RCC 7860 (cell line): ENCODE data around the gene GIMAP1.

Experiments used
- DNase-seq: peaks from one replicate; pipeline ENCODE4 v3.0.0-alpha.2; 2015; ENCODE audit warnings: low spot score
- FAIRE-seq: peaks from 2 replicates; lab custom pipeline; 2012; peaks lifted over from hg19 to GRCh38; lab: Jason Lieb, UNC

Gene GIMAP1

DNA sequence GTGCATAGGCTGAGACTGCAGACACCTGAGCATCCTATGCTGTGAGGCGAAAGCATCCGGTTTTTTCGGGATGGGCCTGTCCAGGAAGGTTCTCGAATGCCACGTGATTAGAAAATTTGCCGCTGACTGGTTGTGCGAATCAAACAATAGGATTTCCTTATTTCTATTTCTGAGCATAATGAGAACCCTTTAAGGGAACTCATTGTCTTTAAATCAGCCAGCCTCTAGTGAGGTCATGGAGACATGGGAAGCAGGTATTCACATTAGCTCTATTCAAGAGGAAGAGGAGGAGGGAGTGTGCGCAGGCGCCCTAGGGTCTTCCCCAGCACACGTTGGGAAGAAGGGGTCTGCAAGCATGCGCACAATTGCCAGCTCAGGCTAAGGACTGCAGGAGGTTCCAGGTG is 5.6 kb downstream of the GIMAP1 start:
- no peak for FAIRE-seq
- no peak for DNase-seq

DNA sequence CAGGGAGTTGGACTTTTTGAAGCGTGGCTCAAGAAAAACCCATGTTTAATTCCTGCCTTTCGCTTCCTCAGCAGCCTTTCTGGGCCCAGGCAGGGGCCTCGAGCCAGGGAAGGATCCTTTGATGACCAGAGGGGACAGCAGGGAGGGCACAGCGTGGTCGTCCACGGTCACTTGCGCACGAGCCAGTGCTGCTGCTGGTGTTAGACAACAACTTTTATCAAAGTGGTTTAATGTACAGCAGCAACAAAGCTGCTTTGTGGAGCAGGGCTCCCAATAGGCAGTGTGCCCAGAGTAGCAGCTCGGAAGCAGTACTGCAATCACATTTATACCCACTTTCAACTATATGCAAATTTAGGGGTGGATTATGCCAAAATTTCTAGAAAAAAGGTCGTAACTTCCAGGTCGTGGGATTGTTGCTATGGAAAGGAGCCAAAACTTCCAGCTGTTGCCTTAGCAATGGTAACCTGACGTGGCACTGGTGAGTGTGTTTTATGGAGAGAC is 6.1 kb downstream of the GIMAP1 start:
- FAIRE-seq (no peak), DNase-seq (no peak)

DNA sequence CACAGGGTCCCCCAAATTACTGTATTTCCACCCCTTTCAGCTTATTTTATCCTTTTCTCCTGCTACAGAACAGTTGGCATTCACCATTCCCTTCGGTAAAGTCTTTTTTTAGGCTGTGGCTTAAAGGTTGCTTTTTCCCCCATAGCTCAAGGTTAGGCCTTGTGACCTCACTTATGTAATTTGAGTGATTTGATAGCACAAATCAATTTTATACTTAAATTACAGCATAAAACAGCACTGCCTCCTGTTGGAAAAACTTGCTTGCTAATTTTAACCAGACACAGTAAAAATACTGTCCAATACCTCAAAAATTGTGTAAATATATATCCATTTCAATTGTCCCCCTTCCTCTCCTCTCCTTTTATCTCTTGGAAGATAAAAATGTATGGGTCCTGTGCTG is 7.1 kb downstream of the GIMAP1 start:
- DNase-seq, result no peak
- FAIRE-seq, result no peak

DNA sequence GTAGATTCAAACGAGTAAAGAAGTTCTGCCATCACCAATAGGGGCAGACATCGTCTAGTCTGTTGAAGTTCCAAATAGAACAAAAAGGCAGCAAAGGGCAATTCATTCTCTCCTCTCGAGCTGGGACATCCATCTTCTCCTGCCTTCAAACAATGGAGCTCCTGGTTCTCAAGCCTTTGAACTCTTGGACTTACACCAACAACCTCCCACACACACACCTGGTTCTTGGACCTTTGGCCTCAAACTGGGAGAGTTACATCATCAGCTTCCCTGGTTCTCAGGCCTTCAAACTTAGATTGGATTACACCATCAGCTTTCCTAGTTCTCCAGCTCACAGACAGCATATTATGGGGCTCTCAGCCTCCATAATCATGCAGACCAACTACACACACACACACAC is 11.0 kb downstream of the GIMAP1 start:
- DNase-seq, result no peak
- FAIRE-seq, result no peak

DNA sequence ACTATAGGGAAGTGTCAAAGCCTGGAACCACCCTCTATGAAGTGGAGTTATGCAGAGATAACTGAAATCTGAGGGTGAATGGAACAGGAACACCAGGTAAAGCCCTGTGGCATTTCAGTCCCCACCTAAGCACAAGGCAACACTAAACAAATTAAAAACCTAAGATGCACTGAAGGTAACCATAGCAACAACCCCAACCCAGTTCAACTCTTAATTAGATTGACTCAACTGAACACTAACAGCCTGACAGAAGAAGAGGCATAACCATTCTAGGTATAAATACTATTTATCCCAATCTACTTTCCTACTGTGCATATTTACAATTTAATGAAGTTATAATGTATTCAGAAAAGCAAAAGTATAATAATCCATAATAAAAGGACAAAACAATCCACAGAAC is 11.6 kb downstream of the GIMAP1 start:
- DNase-seq (no peak), FAIRE-seq (no peak)

DNA sequence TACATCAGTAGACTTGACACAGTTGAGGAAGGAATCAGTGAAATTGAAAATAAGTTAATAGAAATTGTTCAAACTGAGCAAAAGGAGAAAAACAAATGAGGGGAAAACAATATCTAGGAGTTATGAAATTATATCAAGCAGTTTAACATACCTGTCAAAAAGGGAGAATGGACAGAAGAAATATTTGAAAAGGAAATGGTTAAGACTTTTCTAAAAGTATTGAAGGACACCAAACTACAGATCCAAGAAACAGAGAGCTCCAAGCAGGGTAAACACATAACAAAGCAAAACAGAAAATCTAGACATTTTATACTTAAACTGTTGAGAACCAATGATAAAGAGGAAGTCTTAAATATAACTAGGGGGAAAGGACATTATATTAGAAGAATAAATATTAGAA is 12.2 kb downstream of the GIMAP1 start:
- DNase-seq, result no peak
- no peak for FAIRE-seq

DNA sequence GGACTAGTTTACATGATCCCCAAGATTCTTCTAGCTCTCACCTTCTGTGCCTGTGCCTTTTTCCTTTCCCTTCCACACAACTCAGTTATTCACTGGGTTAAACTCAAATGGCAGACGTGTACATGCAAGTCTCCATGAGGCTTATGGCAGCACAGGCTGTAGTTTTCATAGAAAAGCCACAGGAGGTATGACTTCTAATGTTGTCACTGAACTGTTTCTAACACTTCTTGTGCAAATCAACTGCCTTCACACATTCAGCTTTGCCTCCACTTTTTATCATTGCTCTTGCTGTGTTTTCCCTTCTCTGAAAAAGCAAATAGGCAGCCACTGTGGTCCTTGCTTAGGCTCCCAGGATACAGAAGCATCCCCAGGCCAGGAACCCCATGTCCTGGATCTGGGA is 15.5 kb downstream of the GIMAP1 start:
- DNase-seq (no peak), FAIRE-seq (no peak)

DNA sequence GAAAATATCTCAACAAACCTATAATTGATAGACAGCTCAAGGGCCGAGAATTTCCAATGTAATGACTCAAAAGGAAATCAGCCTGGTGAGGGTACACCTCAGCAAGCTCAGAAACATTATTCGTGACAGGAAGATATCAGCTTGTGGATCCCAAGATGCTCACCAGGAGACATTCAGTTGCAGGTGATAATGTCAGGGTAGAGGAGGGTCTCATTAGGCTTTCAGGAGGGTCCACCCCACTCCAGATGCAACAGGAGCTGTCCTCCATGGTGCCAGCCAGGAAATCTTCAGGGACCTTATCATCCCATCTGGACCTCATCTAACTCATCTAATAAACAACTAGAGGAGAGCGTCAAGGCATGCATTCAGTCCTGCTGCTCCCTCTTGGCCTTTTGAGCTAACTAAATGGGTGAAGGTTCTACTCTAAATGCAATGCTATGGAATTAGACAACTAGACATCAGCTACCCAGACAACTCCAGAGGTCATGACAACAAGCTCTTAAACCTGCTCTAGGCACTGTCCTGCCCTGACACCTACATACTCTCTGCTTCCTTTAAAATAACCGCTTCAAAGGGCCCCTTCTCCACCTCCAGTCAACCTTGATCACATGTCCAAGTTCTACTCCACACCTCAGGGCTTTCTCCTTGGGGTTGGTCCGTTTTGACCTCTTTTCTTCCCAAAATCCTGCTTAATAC is 16.5 kb downstream of the GIMAP1 start:
- no peak for FAIRE-seq
- DNase-seq, result no peak

DNA sequence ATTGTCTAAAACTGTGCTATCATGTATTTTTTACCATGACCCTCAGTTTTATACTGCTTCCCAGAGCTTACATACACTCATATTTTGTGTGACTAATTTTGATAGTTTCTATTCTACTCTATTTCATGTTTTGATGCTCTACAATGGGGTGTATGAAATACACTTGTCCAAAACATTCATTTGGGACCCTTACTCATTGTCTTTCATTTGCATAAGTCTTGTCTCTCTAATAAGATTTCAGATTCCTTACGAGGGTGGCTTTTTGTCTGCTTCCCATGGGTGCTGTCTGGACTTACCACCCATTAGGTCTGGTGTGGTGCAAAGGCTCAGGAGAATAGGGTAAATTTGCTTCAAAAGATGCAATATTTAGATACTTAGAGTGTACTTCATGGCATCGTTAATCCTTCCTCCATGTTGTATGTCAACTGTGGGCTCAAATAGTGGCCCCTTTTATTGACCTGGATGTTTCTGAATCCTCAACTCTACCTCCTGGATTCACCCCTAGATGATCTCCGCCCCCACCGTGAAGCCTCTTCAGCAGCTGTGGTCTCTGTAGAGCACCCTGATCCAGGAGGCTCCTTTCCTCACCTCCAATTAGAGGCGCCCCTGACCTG is 17.2 kb downstream of the GIMAP1 start:
- FAIRE-seq (no peak), DNase-seq (no peak)

DNA sequence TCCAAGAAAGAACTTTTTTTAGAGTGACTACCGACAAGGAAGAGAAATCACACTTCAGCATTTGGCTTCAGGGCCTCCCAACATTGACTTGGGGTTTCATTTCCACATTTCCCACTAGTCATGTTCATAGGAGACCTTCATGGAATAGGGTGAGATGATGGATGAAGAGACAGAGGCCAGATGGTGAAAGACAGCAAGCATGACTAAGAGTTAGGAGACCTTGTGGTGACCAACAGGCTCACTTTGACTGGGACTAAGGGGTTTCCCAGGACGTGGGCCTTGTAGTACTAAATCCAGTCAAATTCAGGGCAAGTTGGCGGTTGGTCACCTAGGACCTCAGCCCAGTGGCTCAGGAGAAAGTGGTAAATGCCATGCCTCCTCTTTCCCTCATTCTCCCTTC is 17.8 kb downstream of the GIMAP1 start:
- DNase-seq (no peak), FAIRE-seq (no peak)

DNA sequence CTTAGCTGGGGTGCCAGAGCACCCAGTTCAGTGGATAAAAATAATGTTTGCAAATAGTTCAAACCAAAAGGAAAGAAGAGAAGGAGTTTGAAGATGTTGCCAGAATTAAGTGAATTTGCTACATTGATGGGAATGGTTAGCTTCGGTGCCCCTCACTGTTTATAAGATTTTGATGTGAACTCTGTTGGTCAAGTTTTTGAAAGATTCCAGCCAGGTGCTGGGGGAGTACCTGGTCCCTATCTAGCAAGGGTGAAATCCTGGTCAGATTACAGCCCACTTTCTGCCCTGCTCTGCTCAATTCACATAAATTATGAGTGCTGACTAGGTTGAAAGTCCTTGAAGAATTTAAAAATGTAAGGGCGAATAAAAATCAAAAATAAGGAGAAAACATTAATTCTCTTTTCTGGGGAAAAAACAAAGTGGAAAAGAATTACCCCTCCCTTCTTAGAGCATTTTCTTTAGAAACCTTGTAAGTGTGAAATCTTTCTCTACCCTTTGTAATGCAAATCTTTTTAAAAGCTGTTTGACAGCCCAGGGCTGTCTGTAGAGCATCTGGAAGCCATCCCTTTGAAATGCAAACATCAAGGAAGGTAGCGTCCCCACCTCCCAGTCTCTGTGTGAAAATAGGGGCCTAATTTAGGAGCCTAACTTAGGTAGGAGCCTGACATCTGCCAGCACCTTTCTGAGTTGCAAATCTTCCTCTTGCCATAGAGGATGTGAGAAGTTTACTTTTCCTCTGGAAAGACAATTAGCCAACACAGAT is 19.4 kb downstream of the GIMAP1 start:
- FAIRE-seq, result no peak
- no peak for DNase-seq

DNA sequence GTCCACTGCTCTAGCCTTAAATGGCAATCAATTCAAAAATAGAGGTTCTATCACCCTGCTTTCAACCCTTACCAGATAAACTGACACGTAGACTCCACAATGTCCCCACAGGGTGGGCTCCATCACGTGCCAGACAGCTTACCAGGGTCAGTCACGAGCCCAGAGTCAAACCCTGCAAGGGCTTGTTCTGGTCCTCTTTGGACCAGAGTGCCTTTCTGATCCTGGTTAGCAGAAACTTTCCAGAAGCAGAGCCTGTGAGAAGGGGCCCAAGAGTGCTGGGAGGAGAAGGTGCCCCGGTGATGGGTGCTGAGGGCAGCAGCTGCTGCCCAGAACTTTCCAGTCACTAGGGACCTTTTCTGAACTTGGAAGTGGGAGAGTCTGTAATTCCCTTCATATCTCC is 20.5 kb downstream of the GIMAP1 start:
- DNase-seq (no peak), FAIRE-seq (no peak)

DNA sequence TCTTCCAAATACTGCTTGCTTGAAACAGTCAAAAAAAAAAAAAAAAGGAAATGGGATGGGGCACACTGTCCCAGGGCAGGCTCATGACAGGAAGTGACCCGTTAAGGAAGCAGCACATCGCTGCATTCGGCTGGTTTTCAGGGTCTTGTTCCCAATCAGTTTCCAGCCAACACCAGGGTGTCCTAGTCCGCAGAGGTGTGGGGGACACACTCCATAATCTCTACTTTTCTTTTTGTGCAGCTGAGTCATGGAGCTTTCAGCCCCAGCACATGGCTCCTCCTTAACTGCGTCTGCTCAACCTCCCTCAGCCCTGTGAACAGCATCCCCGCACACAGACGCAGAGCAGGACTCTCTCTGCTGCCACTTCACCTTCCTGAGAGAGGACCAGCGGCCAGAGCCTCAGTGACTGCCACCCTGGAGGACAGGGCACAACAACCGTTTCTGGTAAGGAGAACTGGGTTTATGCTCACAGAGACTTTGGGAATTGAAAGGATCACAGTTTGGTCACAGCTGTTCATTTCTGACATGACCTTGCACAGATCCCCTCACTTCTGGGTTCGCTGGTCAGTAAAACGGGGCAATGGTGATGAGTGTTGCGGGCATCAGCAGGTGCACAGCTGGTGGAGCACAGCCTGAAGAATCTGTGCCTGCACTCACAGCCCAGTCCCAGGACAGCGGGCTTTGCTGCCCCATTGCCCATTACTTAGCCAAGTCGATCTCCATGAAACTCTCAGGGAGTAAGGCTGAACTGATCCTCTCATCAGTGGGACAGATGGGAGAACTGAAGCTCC is 21.0 kb downstream of the GIMAP1 start, which contains the start of gene GIMAP5:
GIMAP5 (plus strand) TSS at position 154 of the 791 bp plus-strand sequence. CDS start 3,467 bp downstream, outside the sequence.
- DNase-seq (no peak), FAIRE-seq (no peak)

DNA sequence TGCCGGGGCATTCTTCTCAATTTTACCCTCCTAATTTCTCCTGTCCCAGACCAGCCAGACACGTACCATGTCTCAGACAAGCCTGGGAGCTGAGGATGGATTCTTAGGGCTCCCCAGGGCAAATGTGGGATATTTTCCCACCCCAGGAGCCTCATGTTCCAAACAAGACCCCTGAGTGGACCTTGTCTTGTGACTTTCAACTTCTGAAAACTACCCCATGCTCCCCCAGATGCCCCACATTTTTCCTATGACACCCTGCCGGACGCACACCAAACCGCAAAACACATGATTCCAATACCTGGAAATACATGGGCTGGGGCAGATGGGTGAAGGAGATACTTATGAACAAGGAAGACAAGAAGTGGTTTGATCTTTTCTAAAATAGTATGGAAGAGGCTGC is 21.7 kb downstream of the GIMAP1 start:
- no peak for DNase-seq
- FAIRE-seq, result no peak

DNA sequence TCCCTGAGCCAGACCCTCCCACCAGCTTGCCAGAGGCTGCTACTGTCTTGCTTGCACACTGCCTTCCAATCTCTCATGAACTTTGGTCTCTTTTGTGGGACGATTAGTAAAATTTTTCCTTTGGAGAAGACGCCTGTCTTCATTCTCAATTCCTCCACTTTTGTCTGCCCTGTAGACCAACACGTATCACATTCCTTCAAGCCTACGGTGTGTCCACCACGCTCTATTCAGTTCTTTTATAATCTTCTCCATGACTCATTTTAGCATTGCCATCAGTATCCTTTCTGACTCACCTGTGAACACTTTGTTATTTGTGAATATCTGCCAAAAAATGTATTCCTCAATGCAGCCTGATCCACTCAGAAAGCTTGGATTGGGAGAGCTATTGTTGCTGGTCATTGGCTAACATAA is 22.2 kb downstream of the GIMAP1 start:
- no peak for FAIRE-seq

DNA sequence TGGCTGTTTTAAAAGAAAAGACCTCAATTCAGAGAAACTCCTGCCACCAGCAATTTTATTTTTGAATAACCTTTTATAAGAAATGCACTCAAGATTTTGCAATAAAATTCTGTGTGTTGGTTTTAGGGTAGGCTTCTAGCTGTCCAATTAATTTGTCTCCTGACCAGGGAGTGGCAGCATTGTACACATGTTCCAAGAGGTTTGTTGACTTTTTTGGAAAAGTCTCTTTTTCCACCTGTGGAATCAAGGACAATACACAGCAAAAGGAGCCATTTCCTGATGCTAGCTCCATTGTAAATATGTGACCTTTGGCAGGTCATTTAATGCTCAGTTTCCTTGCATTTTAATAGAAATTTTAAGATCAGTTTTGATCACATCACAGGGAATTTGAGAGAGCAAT is 22.6 kb downstream of the GIMAP1 start:
- no peak for FAIRE-seq

More for the DNA sequence above, 22.2 kb downstream of the GIMAP1 start:
- peak; percentile 40 for DNase-seq

DNA sequence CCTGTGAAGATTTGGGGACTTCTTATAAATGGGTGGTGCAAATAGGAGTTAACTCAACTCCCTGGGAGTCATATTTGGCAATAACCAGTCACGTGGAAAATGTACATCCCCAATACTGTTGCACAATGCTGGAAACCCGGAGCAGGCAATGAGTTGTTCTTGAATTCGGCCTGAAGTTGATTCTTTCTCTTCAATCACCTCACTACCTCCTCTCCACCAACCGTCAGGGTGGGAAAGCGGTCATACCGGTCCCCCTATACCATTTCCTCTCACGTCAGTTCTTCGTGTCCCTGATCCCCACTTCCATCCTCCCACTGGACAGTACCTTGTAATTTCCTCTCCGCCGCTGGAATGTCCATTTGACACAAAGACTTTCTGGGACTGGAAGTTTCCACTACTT is 23.6 kb downstream of the GIMAP1 start:
- DNase-seq (no peak), FAIRE-seq (no peak)

More for the DNA sequence above, 22.6 kb downstream of the GIMAP1 start:
- no peak for DNase-seq

DNA sequence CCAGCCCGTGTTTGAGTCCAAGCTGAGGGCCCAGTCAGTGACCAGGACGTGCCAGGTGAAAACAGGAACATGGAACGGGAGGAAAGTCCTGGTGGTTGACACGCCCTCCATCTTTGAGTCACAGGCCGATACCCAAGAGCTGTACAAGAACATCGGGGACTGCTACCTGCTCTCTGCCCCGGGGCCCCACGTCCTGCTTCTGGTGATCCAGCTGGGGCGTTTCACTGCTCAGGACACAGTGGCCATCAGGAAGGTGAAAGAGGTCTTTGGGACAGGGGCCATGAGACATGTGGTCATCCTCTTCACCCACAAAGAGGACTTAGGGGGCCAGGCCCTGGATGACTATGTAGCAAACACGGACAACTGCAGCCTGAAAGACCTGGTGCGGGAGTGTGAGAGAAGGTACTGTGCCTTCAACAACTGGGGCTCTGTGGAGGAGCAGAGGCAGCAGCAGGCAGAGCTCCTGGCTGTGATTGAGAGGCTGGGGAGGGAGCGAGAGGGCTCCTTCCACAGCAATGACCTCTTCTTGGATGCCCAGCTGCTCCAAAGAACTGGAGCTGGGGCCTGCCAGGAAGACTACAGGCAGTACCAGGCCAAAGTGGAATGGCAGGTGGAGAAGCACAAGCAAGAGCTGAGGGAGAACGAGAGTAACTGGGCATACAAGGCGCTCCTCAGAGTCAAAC is 26.0 kb downstream of the GIMAP1 start:
- FAIRE-seq (no peak), DNase-seq (no peak)

DNA sequence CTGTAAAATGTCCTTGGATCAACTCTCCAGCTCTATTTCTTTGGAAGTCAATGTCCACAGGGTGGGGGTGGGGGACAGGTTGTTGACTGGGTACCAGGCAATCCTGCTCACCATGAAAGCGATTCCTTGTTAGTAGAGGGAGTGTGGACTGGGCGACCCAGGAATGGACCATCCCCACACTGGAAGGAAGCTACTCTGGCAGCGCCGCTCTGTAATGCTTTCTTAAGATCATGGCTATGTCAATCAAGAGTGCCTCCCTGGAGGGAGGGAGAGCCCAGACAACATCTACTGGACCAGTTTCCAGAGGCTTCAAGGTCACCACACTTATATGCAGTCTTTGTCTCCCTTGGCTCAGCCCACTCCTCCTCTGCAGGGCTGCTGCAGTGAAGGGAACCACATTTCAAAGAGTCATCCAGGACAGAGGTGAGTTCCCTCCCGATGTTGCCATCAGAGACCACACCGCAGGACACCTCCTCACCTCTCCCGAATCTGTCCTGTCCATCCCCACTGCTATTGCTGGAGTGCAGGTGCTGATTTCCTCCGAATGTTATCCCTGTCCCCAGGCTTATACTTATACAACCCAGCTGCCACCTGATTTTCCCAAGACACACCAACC is 27.7 kb downstream of the GIMAP1 start:
- FAIRE-seq, result no peak

DNA sequence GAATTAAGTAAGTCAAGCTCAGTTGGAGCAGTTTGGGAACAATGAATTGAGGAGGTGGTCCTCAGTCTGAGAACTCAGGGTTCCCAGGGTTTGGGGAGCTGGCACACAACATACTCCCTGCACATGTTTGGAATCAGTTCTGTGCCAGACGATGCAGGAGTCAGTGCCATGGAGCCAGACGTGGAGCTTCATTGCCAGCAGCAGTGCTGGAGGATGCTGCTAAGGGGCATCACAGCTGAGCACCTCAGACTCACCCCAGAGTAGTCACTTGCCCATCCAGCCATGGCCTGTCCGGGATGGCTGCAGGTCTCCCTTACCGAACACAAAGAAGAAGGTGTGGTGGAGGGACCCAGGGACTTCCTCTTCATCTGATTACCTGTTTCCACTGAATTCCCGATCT is 28.7 kb downstream of the GIMAP1 start:
- no peak for DNase-seq
- no peak for FAIRE-seq

More for the DNA sequence above, 27.7 kb downstream of the GIMAP1 start:
- no peak for DNase-seq
